Measurements from ENCODE around the gene ENPP3. TPM values are rescaled to one million over a fixed set of nuclear protein-coding genes. Genes with fewer than 3 reads are reported as not detected.

Gene ENPP3
- polyA plus RNA-seq, 3 donors, result not detected

GRCh38 chr6:131795366-131795765 lies 158.3 kb downstream of the ENPP3 start:
- H3K9me3 ChIP-seq (replicated peaks in 1 of 2; ENCODE audit: control insufficient read depth in 1 of 2, insufficient read depth in 1 of 2, low read length in 2 of 2), result no peaks in the 10 kb centered on the region
- H2AFZ ChIP-seq (ENCODE audit: insufficient read depth, low read depth, low read length, poor library complexity, severe bottlenecking), result no peak overlapping the region
- intact Hi-C loops (cut with micrococcal nuclease), result no loop called here
- H3K4me3 Mint-ChIP-seq, result no peak overlapping the region
- no peak overlapping the region for H3K27ac Mint-ChIP-seq
- H3K27me3 ChIP-seq (ENCODE audit: control insufficient read depth in 2 of 2, insufficient read depth in 2 of 2, low read length in 2 of 2), result no peaks in the 10 kb centered on the region
- no peaks in the 10 kb centered on the region for H3K4me1 Mint-ChIP-seq
- H3K4me1 ChIP-seq (ENCODE audit: control insufficient read depth in 1 of 2, insufficient read depth in 2 of 2, low read length in 2 of 2), result no peaks in the 10 kb centered on the region
- no peaks in the 10 kb centered on the region for H3K36me3 Mint-ChIP-seq
- no peak overlapping the region for H3K4me3 ChIP-seq (replicated peaks in 1 of 3; ENCODE audit: low read depth in 2 of 3, low read length in 3 of 3)
- peaks cover 0 to 10% (median 7%) of the 10 kb centered on the region in 7 donors for H3K9me3 Mint-ChIP-seq
- no peaks in the 10 kb centered on the region for H3K79me2 ChIP-seq (ENCODE audit: insufficient read depth, low read length)
- no peak for TF ChIP-seq CTCF (IDR thresholded peaks at IDR 0.05)
- H3K9ac ChIP-seq (ENCODE audit: insufficient read depth, low read length, poor library complexity, severe bottlenecking), result no peak overlapping the region
- H3K36me3 ChIP-seq (replicated peaks in 1 of 2; ENCODE audit: control insufficient read depth in 1 of 2, insufficient read depth in 2 of 2, low read length in 2 of 2), result no peaks in the 10 kb centered on the region
- DNase-seq, result no peak
- no peak overlapping the region for H3K27ac ChIP-seq (ENCODE audit: low read depth in 1 of 2, low read length in 2 of 2)
- H3K4me2 ChIP-seq (replicated peaks; ENCODE audit: extremely low read depth, low read length, poor library complexity, severe bottlenecking), result no peak overlapping the region
- peaks cover 2 to 7% (median 3%) of the 10 kb centered on the region in 3 donors for H3K27me3 Mint-ChIP-seq (ENCODE audit: low read depth in 3 of 3)
- WGBS (ENCODE audit: insufficient coverage), result 100% methylated on average over 1 of the region's 2 CpGs
- H4K20me1 ChIP-seq (ENCODE audit: insufficient read depth, low read length), result no peaks in the 10 kb centered on the region

Small RNA genes within 50 kb of the gene (small RNA-seq; reads per million reads assigned to genes)
- gene MIR548H5 (ENCODE audit: insufficient read length, low read depth) (not detected), gene RNU4-18P (ENCODE audit: insufficient read length, low read depth) (not detected)

Other genes starting within 250 kb of the ENPP3 start
- not detected for gene ARG1, start 64.1 kb upstream of the ENPP3 start, polyA plus RNA-seq
- gene MED23, start 9.1 kb upstream of the ENPP3 start, polyA plus RNA-seq, result 10 to 100 TPM in 1 of 3 donors, 1 to 10 TPM in 2; 4.5 to 21.9 (median 7.9) TPM
- not detected for gene OR2A4, start 64.1 kb downstream of the ENPP3 start, polyA plus RNA-seq
- gene CTAGE9, start 73.7 kb downstream of the ENPP3 start, polyA plus RNA-seq, result not detected
- gene ENPP1, start 170.7 kb downstream of the ENPP3 start, polyA plus RNA-seq, result not detected

All from CD14-positive monocyte (primary cell).